Stimulated activated CD8-positive, alpha-beta memory T cell treated with anti-CD3 and anti-CD28 coated beads, Interleukin-15, amount 100 ng/mL, for 24 hours (primary cell): ENCODE data around the gene GLCCI1.

Source experiments
- DNase-seq: peaks from one replicate; pipeline ENCODE4 v3.0.0-alpha.2; 2020; ENCODE audit warnings: low read depth

The GLCCI1 gene

GRCh38 chr7:8131694-8132605 lies 163.4 kb downstream of the GLCCI1 start:
- no peak for DNase-seq

DNA sequence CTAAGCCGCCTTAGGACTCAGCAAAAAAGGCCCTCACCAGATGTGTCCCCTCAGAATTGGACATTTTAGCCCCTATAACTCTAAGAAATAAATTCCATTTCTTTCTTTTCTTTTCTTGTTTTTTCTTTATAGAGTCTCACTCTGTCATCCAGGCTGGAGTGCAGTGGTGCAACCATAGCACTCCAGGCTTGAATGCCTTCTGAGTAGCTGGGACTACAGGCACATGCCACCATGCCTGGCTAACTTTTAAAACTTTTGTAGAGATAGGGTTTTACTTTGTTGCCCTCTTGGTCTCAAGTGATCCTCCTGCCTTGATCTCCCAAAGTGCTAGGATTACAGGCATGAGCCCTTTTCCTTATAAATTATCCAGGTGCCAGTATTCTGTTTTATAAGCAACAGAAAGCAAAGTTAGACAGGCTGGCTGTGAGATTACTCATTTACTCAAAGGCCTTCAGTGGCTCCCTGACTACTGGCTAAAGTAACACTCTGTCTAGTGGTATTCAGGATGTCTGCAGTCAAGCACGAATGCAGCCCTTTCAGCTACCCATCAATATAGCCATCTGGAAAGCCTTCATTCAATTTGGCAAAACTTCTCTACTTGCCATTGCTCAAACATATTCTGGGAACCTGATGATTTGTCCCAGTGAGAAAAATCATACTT lies 164.7 kb downstream of the GLCCI1 start:
- no peak for DNase-seq

DNA sequence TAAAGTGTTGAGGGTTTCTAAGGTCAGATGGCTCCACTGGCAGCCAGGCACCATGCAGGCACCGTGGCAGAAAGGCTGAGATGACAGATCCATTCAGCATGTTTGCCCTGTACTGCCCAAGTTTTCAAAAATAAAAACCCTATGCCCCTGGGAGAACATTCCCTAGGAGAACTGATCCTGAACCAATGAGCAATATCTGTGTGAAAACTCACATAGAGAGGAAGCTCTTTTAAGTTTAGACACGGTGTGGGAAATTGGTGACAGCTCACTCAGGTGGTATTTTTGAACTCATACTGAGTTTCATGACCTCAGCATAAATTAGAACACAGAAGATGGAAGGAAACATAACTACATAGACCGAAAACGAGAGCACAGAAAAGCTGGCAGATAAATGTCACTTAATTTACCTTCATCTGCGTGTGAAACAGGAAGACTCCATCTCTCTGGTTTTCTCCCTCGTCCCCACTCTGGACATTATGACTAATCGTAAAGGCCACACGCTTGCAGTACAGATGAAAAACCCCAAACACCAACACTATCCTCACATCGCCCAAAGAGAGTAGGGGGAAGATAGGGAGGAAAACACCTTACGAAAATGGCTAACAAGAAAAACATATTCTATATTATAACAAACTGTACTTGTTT lies 165.6 kb downstream of the GLCCI1 start:
- DNase-seq = no peak

DNA sequence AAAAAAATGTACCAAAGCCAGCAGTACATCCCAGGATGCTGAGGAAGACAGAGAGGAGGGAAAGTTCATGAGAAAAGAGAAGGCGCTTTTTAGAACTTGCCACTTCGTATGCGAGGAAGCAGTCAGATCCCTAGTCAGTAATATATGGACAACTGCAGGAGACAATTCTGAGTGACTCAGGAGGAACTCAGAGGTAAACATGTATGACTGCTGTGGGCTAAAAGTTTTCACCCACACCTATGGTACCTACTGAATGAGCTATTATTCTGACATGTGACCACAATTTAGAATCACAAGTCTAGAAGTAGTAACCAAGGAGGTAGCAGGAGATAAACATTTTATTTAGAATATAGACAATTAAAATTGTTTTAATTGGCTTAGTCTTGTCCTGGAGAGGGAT lies 166.8 kb downstream of the GLCCI1 start:
- DNase-seq = no peak

DNA sequence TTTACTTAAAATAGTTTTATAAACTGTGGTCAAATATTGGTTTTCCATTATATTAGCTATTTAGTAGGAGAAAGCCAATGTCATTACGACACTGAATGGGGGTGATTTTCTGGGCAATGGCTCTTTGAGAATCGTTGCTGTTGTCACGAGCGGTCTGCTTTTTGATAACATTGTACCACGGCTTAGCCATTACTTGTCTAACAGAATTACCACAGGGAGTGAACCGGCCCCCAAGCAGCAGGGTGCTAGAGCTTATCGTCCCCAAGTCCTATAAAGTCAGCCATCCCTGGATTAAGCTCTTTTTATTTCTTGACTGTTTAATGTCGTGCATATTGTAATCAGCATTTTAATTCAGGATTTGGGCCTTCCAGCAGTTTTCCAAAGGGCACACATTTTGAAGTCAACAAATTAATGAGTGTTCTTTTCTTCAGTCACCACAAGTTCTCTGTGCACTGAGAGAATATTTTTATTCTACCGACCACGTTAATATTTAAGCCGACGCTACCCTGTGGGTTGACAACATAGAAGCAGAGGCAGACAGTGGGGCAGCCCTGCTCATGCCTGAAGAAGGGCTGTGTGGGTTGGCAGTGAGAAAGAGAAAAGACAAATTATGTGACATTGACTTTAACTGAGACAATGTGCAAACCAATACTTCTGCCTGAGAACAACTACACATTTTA lies 167.6 kb downstream of the GLCCI1 start:
- no peak for DNase-seq
